Endothelial cell of umbilical vein (primary cell): ENCODE data around the gene ELOVL1. TPM values are rescaled to one million over a fixed set of nuclear protein-coding genes. Genes with fewer than 3 reads are reported as not detected.

Experiments
- BruUV-seq: library from RNA; stranded (reverse); fragments of 400-500 nt; replicated peaks from 2 replicates; lab custom pipeline; 2021; lab: Mats Ljungman, UMichigan
- CTCF ChIA-PET: fragments of 300-600, 350-600 bp; sonication (Branson Sonifier 250); formaldehyde crosslinking; loops from one replicate; lab custom pipeline; 2021; ENCODE audit warnings: antibody characterized with exemption, inconsistent platforms; lab: Charles Lee
- POLR2A ChIA-PET: fragments of 300-600, 350-600 bp; sonication (Branson Sonifier 250); formaldehyde crosslinking; loops from one replicate; lab custom pipeline; 2021; ENCODE audit warnings: antibody characterized with exemption, inconsistent platforms; lab: Charles Lee
- DNase-seq: peaks from one replicate; pipeline ENCODE4 v3.0.0-alpha.2; 2011; ENCODE audit warnings: low read depth, low spot score
- FAIRE-seq: peaks from 2 replicates; lab custom pipeline; 2011; peaks lifted over from hg19 to GRCh38; lab: Jason Lieb, UNC
- H2AFZ ChIP-seq: 2 replicates; pipeline ENCODE4 v1.6.0; 2012; ENCODE audit warnings: low read depth, low read length, control low read depth, inconsistent platforms
- H3K27ac ChIP-seq: 2 replicates; pipeline ENCODE4 v1.5.1; 2011; ENCODE audit warnings: low read depth, mild to moderate bottlenecking, control low read depth, low read length, moderate library complexity; ENCODE audit not compliant: insufficient read depth
- H3K27me3 ChIP-seq, 2 experiments: 2 replicates each; pipeline versions ENCODE4 v1.6.0 to v1.6.1; 2011; ENCODE audit warnings: low read length in 2 of 2, mixed read lengths in 1 of 2; ENCODE audit not compliant: control insufficient read depth in 2 of 2, insufficient read depth in 2 of 2
- H3K36me3 ChIP-seq, 2 experiments: 2 replicates in 1 of 2; 3 replicates in 1 of 2; pipeline ENCODE4 v1.5.1; 2011; ENCODE audit warnings: low read length in 2 of 2, mild to moderate bottlenecking in 1 of 2, moderate library complexity in 1 of 2; ENCODE audit not compliant: control insufficient read depth in 2 of 2, insufficient read depth in 2 of 2; ENCODE audit errors: extremely low read depth in 1 of 2
- H3K4me1 ChIP-seq: 3 replicates; pipeline ENCODE4 v1.5.1; 2011; ENCODE audit warnings: mild to moderate bottlenecking, low read length; ENCODE audit not compliant: control insufficient read depth, insufficient read depth; ENCODE audit errors: extremely low read depth
- H3K4me2 ChIP-seq: 2 replicates; pipeline ENCODE4 v1.6.1; 2011; ENCODE audit warnings: low read length, control low read depth, mixed read lengths; ENCODE audit not compliant: insufficient read depth
- H3K4me3 ChIP-seq, 3 experiments: fragments of 200-600 bp in 1 of 3; sonication (generic), shearing (Covaris generic) in 1 of 3; replicated peaks in 1 of 3; 2 replicates each; pipeline ENCODE4 v1.5.1; 2011 to 2016; ENCODE audit warnings: control low read depth in 3 of 3, low read length in 3 of 3, mild to moderate bottlenecking in 2 of 3, inconsistent platforms in 1 of 3, low read depth in 1 of 3, moderate library complexity in 1 of 3; ENCODE audit not compliant: insufficient read depth in 1 of 3
- H3K79me2 ChIP-seq: 2 replicates; pipeline ENCODE4 v1.6.0; 2012; ENCODE audit warnings: low read length, inconsistent platforms; ENCODE audit not compliant: control insufficient read depth, insufficient read depth
- H3K9ac ChIP-seq: replicated peaks from 2 replicates; pipeline ENCODE3; 2011; ENCODE audit warnings: low read length, control low read depth; ENCODE audit not compliant: insufficient read depth; ENCODE audit errors: extremely low read depth
- H3K9me1 ChIP-seq: replicated peaks from 3 replicates; pipeline ENCODE4 v1.6.0; 2011; ENCODE audit warnings: mild to moderate bottlenecking, low read length; ENCODE audit not compliant: control insufficient read depth, insufficient read depth; ENCODE audit errors: extremely low read depth
- H3K9me3 ChIP-seq: replicated peaks from 2 replicates; pipeline ENCODE4 v1.5.1; 2012; ENCODE audit warnings: low read length, inconsistent platforms; ENCODE audit not compliant: control insufficient read depth, insufficient read depth
- H4K20me1 ChIP-seq: replicated peaks from 2 replicates; pipeline ENCODE3; 2011; ENCODE audit warnings: mild to moderate bottlenecking, low read length; ENCODE audit not compliant: control insufficient read depth, insufficient read depth; ENCODE audit errors: extremely low read depth
- EZH2 ChIP-seq: IDR thresholded peaks from 2 replicates; pipeline ENCODE4 v1.6.1; 2012; ENCODE audit warnings: borderline replicate concordance, low read depth, mild to moderate bottlenecking, moderate library complexity, low read length, inconsistent platforms; ENCODE audit not compliant: severe bottlenecking
- FOS ChIP-seq: IDR thresholded peaks from 2 replicates; pipeline ENCODE4 v1.6.1; 2011; ENCODE audit warnings: mild to moderate bottlenecking, low read length, moderate library complexity, borderline replicate concordance; ENCODE audit not compliant: insufficient read depth
- GATA2 ChIP-seq: IDR thresholded peaks from 2 replicates; pipeline ENCODE4 v1.7.0; 2011; ENCODE audit warnings: low read depth, mild to moderate bottlenecking, moderate library complexity, mixed read lengths, low read length; ENCODE audit not compliant: insufficient read length, insufficient read depth
- JUN ChIP-seq: IDR thresholded peaks from 2 replicates; pipeline ENCODE4 v1.6.1; 2011; ENCODE audit warnings: borderline replicate concordance, low read depth; ENCODE audit not compliant: insufficient read length, insufficient read depth
- POLR2A ChIP-seq: IDR thresholded peaks from 2 replicates; pipeline ENCODE4 v1.6.1; 2012; ENCODE audit warnings: low read depth, mild to moderate bottlenecking, control low read depth, low read length
- POLR2AphosphoS5 ChIP-seq: IDR thresholded peaks from 2 replicates; pipeline ENCODE4 v1.6.1; 2012; ENCODE audit warnings: low read depth, mild to moderate bottlenecking, control low read depth, low read length, moderate library complexity; ENCODE audit not compliant: insufficient read depth
- dilution Hi-C: fragments of 300-500 bp; cut with MboI; formaldehyde crosslinking; loops from one replicate; pipeline ENCODE4 v1.15.0; 2019; ENCODE audit warnings: low sequenced_read_pairs; ENCODE audit not compliant: extremely low pct_ligation_motif_present
- intact Hi-C: fragments of 100-400 bp; cut with micrococcal nuclease; formaldehyde crosslinking; loops from one replicate; pipeline ENCODE4 v1.10.0; 2022
- polyA plus RNA-seq, 4 experiments: library from polyadenylated mRNA; depleted of rRNA in 3 of 4; stranded (reverse) in 3 of 4; unstranded in 1 of 4; fragments of >200 nt; gene quantifications; 2 replicates each; pipeline versions ENCODE4 v1.2.1 to v1.2.3, GENCODE V29; 2011 to 2012; ENCODE audit warnings: missing spikeins in 1 of 4
- total RNA-seq: library from RNA; stranded (reverse); gene quantifications from 2 replicates; pipeline ENCODE4 v1.2.3, GENCODE V29; 2021
- TF ChIP-seq, protein P1 (sequence below), 2 donors: IDR thresholded peaks; 1 replicate in 1 of 2; 2 replicates in 1 of 2; pipeline ENCODE4 v1.5.1; 2011; ENCODE audit warnings: low read length in 2 of 2, mild to moderate bottlenecking in 2 of 2, moderate library complexity in 2 of 2, control low read depth in 1 of 2, inconsistent platforms in 1 of 2, low read depth in 1 of 2; ENCODE audit not compliant: insufficient read depth in 1 of 2; ENCODE audit errors: extremely low read depth in 1 of 2
- TF ChIP-seq, protein P2 (sequence below): IDR thresholded peaks from 2 replicates; pipeline ENCODE4 v1.6.1; 2011; ENCODE audit not compliant: insufficient read depth, insufficient read length

ELOVL1 gene
- total and polyA plus RNA-seq, 2 donors (not counting 3 experiments of a cell fraction or from before 2014, with no cell fraction given): 134 to 303 TPM

GRCh38 chr1:43318831-43319230 lies 49.0 kb downstream of the ELOVL1 start:
- FAIRE-seq: no peak
- dilution Hi-C loops (no loop called here), intact Hi-C loops (no loop called here)
- TF ChIP-seq POLR2AphosphoS5 (no peak), JUN (no peak), POLR2A (peak; percentile 20), EZH2 (no peak), FOS (no peak), GATA2 (no peak)
- TF ChIP-seq, protein P1, sequence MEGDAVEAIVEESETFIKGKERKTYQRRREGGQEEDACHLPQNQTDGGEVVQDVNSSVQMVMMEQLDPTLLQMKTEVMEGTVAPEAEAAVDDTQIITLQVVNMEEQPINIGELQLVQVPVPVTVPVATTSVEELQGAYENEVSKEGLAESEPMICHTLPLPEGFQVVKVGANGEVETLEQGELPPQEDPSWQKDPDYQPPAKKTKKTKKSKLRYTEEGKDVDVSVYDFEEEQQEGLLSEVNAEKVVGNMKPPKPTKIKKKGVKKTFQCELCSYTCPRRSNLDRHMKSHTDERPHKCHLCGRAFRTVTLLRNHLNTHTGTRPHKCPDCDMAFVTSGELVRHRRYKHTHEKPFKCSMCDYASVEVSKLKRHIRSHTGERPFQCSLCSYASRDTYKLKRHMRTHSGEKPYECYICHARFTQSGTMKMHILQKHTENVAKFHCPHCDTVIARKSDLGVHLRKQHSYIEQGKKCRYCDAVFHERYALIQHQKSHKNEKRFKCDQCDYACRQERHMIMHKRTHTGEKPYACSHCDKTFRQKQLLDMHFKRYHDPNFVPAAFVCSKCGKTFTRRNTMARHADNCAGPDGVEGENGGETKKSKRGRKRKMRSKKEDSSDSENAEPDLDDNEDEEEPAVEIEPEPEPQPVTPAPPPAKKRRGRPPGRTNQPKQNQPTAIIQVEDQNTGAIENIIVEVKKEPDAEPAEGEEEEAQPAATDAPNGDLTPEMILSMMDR (IDR thresholded peaks at IDR 0.05; ENCODE audit: extremely low read depth in 1 of 2, insufficient read depth in 1 of 2, low read depth in 1 of 2, low read length in 2 of 2): no peak
- TF ChIP-seq, protein P2, sequence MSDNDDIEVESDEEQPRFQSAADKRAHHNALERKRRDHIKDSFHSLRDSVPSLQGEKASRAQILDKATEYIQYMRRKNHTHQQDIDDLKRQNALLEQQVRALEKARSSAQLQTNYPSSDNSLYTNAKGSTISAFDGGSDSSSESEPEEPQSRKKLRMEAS: no peak
- no peak overlapping the region for H2AFZ ChIP-seq
- no peaks in the 10 kb centered on the region for H3K27me3 ChIP-seq
- peaks cover 43 to 81% of the 10 kb centered on the region in 2 experiments for H3K36me3 ChIP-seq
- H4K20me1 ChIP-seq: no peaks in the 10 kb centered on the region
- no peak overlapping the region for H3K27ac ChIP-seq
- H3K9me3 ChIP-seq: no peaks in the 10 kb centered on the region
- ChIA-PET POLR2A (no interaction called here), CTCF (no interaction called here)
- no peaks in the 10 kb centered on the region for H3K4me1 ChIP-seq
- DNase-seq: no peak
- H3K9ac ChIP-seq: no peak overlapping the region
- no TSS peak for BruUV-seq
- H3K4me3 ChIP-seq: no peak overlapping the region
- H3K4me2 ChIP-seq: no peak overlapping the region
- H3K9me1 ChIP-seq: no peaks in the 10 kb centered on the region
- no peaks in the 10 kb centered on the region for H3K79me2 ChIP-seq
